Femur (tissue), 1 donor: ENCODE measurements around the gene ARHGAP42.
A peak's percentile ranks its signal among the peaks of the same experiment; 100 is the strongest.
"Not testable (repeated sequence)": the region's sequence is repeated elsewhere in the genome, so short reads cannot be mapped to it uniquely, and the experiment has no call there.

Experiments
- DNase-seq: peaks from one replicate; pipeline ENCODE4 v3.0.0-alpha.2; 2017

The ARHGAP42 gene

DNA sequence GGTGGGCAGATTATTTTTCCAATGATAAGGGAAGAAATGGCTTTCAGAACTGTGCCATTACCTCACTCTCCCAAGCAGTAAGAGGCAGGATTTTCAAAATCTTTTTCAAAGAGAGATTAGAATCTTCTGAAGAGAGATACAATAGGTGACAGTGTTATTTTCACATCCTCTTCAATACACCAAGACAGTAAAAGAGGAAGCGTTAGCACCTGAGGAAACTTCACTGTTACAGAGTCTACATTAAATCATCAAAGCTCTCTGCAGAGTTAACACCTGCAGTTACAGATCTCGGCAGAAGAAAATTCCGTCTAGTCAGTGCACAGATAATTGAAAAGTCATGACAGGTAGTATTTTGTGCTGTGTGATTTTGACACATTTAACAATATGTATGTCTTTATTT, 297.6 kb downstream of the ARHGAP42 start:
- DNase-seq: no peak

DNA sequence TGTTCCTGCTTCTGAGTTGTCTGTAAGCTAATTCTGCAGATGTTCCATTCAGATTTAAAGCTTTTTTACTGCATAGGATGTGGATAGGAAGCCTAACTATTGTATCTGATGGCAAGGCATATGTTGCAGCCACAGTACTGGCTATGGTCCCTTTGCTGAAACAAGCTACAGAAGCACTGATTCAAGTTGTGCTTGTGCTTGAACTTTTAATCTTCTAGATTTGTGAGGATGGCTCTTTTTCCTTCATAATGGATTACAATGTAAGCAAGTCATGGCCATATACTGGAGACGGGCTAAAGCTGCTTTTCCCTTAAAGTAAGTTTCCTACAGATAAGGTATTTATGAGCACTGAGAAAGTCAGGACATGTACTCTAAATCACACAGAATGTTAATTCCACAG, 303.8 kb downstream of the ARHGAP42 start:
- DNase-seq: no peak

GRCh38 chr11:100991541-100991940, 304.5 kb downstream of the ARHGAP42 start:
- DNase-seq: no peak

DNA sequence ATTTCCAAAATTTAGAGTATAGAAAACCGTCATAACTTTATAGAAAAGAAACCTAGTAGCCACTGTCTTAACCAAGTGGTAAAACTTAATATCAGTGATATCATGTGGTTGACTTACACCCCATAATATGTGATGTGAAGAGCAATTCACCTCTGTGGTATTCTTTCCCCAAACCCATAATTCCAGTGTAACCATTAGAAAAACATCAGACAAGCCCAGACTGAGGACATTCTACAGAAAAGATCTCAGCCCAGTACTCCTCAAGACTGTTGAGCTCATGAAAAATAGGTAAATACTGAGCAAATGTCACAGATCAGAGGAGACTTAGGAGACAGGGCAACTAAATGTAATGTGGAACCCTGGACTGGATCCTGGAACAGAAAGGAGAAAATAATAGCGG, 307.9 kb downstream of the ARHGAP42 start:
- no peak for DNase-seq

DNA sequence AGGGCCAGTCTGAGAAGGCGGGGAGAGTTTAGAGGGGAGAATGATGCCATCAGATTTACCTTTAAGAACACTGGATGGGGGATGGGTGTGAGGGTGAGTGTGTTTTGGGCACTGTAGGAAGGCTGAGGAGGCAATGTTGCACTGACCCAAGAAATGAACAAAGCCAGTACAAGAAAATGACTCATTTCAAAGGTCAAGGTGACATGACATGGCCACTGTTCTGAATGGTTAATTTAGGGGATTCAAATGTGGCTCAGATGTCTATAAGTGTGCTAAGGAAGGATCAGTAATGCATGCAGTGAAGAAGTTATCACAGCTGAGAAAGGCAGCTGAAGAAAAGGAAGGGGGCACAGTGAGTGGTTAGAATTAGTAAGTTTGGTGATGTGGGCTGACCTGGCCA, 312.7 kb downstream of the ARHGAP42 start:
- DNase-seq: no peak

GRCh38 chr11:101003468-101003867, 316.4 kb downstream of the ARHGAP42 start:
- no peak for DNase-seq

- no peak for DNase-seq
Measured at GRCh38 chr11:101008961-101009689, 322.0 kb downstream of the ARHGAP42 start.

DNA sequence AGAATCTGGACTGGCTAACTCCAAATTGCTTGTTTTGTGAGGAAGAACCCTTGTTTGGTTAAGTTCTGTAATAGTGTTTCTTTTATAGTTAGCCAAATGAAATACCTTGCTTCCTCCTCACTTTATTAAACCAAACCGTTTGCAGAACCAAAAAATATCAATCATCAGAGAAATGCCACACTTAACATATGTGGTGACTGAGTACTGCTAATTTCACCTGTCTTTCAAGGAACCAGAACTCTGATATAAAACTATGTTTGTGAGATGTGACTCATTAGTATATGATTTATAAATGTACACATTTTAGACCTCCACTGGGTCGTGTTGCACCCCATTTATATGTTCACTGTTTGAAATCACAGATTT, 322.6 kb downstream of the ARHGAP42 start:
- no peak for DNase-seq

GRCh38 chr11:101010899-101011298, 323.8 kb downstream of the ARHGAP42 start:
- DNase-seq: no peak

DNA sequence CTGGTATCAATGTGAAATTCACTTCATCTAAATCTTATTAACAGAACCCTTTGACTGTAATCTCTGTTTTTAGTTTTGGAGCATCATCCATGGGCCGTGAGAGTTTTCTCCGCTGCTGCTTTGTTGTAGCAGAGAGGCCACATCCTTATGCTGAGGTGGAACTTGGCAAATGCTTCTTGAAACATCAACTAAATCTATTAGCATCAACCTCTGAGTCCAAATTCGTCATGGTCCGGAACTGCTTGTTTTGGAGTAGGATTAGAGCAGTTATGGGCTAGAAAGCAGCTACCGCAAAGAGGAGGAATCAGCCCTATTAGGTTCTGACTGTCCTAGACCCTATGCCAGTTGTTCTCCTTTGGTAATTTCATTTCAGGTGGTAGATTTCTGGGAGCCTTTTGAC, 324.8 kb downstream of the ARHGAP42 start:
- DNase-seq: no peak

DNA sequence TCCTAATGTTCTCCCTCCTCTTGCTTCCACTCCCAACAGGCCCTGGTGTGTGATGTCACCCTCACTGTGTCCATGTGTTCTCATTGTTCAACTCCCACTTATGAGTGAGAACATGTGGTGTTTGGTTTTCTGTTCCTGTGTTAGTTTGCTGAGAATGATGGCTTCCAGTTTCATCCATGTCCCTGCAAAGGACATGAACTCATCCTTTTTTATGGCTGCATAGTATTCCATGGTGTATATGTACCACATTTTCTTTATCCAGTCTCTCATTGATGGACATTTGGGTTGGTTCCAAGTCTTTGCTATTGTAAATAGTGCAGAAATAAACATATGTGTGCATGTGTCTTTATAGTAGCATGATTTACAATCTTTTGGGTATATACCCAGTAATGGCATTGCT, 326.6 kb downstream of the ARHGAP42 start:
- not testable (repeated sequence) for DNase-seq

DNA sequence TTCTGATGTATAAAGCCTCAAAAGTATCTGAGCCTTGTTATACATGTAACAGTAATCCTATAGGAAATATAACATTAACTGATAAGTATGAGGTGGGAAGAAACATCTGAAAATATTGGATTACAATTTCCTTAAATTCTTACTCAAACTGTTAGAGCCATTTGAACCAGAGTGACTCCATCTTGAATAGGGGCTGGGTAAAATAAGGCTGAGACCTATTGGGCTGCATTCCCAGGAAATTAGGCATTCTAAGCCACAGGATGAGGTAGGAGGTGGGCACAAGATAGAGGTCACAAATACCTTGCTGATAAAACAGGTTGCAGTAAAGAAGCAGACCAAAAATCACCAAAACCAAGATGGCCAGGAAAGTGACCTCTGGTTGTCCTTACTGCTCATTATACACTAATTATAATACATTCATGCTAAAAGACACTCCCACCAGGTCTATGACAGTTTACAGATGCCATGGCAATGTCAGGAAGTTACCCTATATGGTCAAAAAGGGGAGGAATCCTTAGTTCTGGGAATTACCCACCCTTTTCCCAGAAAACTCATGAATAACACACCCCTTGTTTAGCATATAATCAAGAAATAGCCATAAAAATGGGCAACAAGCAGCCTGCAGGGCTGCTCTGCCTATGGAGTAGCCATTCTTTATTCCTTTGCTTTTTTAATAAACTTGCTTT, 327.7 kb downstream of the ARHGAP42 start:
- no peak for DNase-seq

DNA sequence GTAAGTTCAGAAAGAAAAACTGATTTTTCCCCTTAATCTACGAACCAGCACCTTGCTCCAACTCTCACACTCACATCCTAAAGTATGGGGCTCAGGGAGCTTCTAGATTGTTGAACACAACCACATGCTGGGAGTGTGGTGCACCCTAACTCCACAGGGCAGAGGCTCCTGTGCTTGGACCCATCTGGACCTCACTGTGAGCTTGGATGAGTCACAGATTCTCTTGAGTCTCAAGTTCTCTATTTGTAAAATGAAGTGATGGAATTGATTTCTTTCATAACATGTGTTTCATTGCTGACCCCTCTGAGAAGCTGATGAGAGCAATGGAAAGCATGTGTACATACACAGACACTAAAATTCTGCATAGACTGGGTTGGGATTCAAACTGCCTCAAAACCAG, 332.8 kb downstream of the ARHGAP42 start:
- DNase-seq: no peak

DNA sequence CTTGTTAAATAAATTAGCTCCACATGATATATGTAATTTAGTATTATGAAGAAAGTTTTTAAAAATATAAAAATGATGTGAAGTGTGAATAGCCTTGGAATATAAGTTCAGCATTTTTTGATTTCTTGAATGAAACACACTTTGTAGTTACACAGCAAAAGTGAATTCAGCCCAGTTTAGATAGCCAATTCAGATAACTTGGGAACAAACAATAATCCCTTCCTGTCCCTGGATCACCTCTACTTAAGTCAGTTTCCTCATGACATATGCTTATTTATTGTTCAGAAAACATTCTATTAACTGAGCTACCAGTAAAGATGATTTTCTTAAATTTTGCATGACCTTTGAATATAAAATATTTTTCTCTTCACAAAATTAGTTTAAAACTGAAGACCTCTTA, 335.2 kb downstream of the ARHGAP42 start:
- DNase-seq: no peak

DNA sequence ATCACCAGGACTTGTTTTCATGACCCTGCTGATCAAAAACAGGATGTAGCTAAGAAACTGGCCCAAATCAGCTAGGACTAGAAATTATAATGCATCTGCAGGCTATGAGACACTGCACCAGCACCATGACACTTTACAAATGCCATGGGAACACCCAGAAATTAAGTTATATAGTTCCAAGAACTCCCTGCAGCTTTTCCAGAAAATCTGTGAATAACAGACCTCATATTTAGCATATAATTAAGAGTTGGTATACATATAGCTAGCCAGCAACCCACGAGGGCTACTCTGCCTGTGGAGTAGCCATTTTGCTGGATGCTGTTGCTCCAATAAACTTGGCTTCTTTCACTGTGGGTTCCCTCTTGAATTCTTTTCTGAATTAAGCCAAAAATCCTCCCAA, 341.6 kb downstream of the ARHGAP42 start:
- DNase-seq: no peak

DNA sequence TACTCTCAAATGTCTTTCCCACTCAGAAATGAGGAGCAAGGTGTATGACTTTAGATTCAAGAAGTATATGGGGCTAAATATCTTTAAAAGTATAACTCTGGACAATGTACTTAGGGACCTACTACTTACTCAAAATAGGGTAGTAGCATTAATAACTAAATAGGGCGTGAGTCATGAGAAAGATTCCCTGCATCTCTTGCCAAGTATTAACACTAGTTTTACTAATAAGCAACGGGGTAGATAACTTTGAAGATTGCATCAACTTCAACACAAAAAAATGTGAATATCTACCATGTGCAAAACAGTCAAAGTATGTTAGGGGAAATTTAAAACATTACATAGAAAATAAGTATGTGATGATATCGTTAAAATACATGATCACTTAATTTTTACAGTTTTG, 342.9 kb downstream of the ARHGAP42 start:
- DNase-seq: no peak

DNA sequence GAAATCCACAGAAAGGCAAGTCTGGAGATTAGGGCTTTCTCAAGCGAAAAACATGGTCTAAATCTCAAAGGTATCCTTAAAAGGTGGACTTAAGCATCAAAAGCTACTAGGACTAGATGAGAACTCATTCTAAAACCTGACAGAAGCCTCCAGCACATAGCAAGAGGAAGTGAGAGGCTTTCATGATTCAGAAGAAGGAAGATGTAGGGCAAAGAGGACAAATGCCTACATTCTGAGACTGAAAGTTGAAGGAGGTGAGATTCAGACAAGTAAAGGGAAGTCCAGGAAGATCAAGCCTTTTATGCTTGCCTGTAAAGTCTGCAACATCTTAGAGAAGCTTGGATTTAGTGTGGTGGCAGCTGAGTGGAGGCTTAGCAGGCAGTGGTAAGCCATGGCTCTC, 343.6 kb downstream of the ARHGAP42 start:
- DNase-seq: no peak

- DNase-seq: no peak
Measured at GRCh38 chr11:101031713-101032112, 344.6 kb downstream of the ARHGAP42 start.

- no peak for DNase-seq
Measured at GRCh38 chr11:101032991-101033390, 345.9 kb downstream of the ARHGAP42 start.

GRCh38 chr11:101034076-101034475, 347.0 kb downstream of the ARHGAP42 start:
- peak; percentile 84 for DNase-seq

- DNase-seq: no peak
Measured at GRCh38 chr11:101035872-101036271, 348.8 kb downstream of the ARHGAP42 start.
